ENCODE measurements around the gene SPACA1. TPM values are rescaled to one million over a fixed set of nuclear protein-coding genes. Genes with fewer than 3 reads are reported as not detected.

SPACA1 gene
- polyA plus RNA-seq, 1 experiment: not detected

DNA sequence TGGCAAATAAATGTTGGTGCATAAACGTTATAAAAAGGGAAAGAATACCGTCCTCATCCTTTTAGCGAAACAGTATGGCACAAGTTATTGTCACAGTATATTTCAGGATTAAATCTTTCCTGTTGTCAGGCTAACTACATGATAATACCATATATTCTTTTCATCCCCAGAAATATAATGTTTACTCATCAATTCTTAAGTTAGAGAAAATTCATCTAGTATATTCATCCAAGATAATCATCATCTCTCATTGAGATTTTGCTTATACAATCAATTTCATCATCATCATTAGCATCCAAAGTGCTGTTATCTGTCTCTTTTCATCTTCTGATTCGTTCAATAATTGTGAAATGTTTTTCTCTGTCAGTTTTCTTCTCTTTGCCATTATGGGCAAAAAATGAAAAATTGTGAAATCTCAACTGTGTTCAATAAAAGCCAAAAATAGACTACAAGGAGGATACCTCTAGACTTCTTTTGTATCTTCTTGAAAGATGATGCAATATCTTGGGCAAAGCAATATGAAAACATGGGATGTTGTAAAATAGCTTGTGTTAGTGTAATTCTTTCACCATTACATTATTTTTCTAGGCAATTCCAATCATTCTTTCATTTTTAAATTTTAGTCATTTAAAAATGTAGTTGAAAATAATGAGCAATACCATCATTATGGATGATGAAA lies 2.6 kb downstream of the SPACA1 start:
- POLR2A ChIA-PET: no interaction called here
- no peak for TF ChIP-seq CTCF (IDR thresholded peaks at IDR 0.05; ENCODE audit: low read depth, low read length)
- Histone ChIP-seq H3K27me3 (ENCODE audit: control insufficient read depth, insufficient read depth, low read length) (peaks cover 2% of the 10 kb centered on the region), H3K27ac (ENCODE audit: low read depth, low read length) (no peak overlapping the region), H3K4me3 (ENCODE audit: low read depth, low read length) (no peak overlapping the region), H3K9me3 (ENCODE audit: control insufficient read depth, insufficient read depth, low read length) (peaks cover 7% of the 10 kb centered on the region; the same call in 1 of the 2 replicates)
- CTCF ChIA-PET: no interaction called here
- DNase-seq (ENCODE audit: low read depth, low spot score): no peak

DNA sequence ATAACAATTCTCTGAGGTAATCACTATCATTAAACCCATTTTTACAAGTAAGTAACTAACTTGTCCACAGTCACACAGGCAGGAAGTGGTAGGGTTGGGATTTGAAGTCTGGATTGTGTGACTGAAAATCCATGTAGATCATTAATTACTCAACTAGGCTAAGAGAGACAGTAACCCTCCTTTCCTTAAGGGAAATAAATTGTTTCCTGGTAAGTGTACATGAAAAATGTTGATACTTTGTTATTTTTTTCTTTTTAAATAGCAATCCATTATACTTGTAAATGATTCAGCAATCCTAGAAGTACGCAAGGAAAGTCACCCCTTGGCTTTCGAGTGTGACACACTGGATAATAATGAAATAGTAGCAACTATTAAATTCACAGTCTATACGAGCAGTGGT lies 11.6 kb downstream of the SPACA1 start:
- Histone ChIP-seq H3K27ac (ENCODE audit: low read depth, low read length) (no peak overlapping the region), H3K9me3 (ENCODE audit: control insufficient read depth, insufficient read depth, low read length) (no peaks in the 10 kb centered on the region), H3K27me3 (ENCODE audit: control insufficient read depth, insufficient read depth, low read length) (no peaks in the 10 kb centered on the region), H3K4me3 (ENCODE audit: low read depth, low read length) (no peak overlapping the region)
- no peak for DNase-seq (ENCODE audit: low read depth, low spot score)
- TF ChIP-seq CTCF (IDR thresholded peaks at IDR 0.05; ENCODE audit: low read depth, low read length): no peak
- CTCF ChIA-PET: no interaction called here
- POLR2A ChIA-PET: no interaction called here

DNA sequence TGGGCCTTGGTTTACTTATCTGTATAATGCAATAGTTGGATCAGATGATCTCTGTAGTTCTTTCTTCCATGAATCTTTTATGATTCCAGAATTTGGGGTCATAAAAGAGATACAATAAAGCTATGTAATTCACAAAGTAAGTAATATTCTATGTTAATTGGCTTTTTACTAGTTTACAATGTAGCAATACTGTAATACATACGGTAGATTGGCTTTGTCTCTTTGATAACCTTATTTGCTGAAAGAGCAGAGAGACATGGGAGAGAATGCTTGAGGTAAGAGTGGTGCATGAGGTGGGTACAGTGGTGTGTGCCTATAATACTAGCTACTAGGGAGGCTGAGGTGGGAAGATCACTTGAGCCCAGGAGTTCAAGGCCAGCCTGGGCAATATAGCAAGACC lies 14.7 kb downstream of the SPACA1 start:
- no peak for DNase-seq (ENCODE audit: low read depth, low spot score)
- Histone ChIP-seq H3K27ac (ENCODE audit: low read depth, low read length) (no peak overlapping the region), H3K4me3 (ENCODE audit: low read depth, low read length) (no peak overlapping the region), H3K27me3 (ENCODE audit: control insufficient read depth, insufficient read depth, low read length) (no peaks in the 10 kb centered on the region), H3K9me3 (ENCODE audit: control insufficient read depth, insufficient read depth, low read length) (no peaks in the 10 kb centered on the region)
- ChIA-PET POLR2A (no interaction called here), CTCF (interaction anchor here (1.1 kb wide), 1 partner anchor 808 kb away, joined by 9 read pairs; no protein-coding TSS in a partner anchor)
- no peak for TF ChIP-seq CTCF (IDR thresholded peaks at IDR 0.05; ENCODE audit: low read depth, low read length)

GRCh38 chr6:88072462-88072861 lies 24.8 kb downstream of the SPACA1 start:
- Histone ChIP-seq H3K27ac (ENCODE audit: low read depth, low read length) (no peak overlapping the region), H3K4me3 (ENCODE audit: low read depth, low read length) (no peak overlapping the region), H3K27me3 (ENCODE audit: control insufficient read depth, insufficient read depth, low read length) (no peaks in the 10 kb centered on the region), H3K9me3 (ENCODE audit: control insufficient read depth, insufficient read depth, low read length) (no peaks in the 10 kb centered on the region)
- no peak for TF ChIP-seq CTCF (IDR thresholded peaks at IDR 0.05; ENCODE audit: low read depth, low read length)
- DNase-seq (ENCODE audit: low read depth, low spot score): no peak
- POLR2A ChIA-PET: no interaction called here
- CTCF ChIA-PET: no interaction called here

- H3K9me3 ChIP-seq (ENCODE audit: control insufficient read depth, insufficient read depth, low read length): no peaks in the 10 kb centered on the region
- H3K27ac ChIP-seq (ENCODE audit: low read depth, low read length): no peak overlapping the region
- no peak for DNase-seq (ENCODE audit: low read depth, low spot score)
- H3K27me3 ChIP-seq (ENCODE audit: control insufficient read depth, insufficient read depth, low read length): no peaks in the 10 kb centered on the region
- no peak overlapping the region for H3K4me3 ChIP-seq (ENCODE audit: low read depth, low read length)
- ChIA-PET CTCF (no interaction called here), POLR2A (no interaction called here)
- TF ChIP-seq CTCF (IDR thresholded peaks at IDR 0.05; ENCODE audit: low read depth, low read length): no peak
Observed at GRCh38 chr6:88074791-88075190, 27.1 kb downstream of the SPACA1 start.

All from AG04450 (cell line).